Heart left ventricle (tissue), 16 donors: ENCODE data around the gene BMERB1. TPM values are rescaled to one million over a fixed set of nuclear protein-coding genes. Genes with fewer than 3 reads are reported as not detected.

Experiments used
- ATAC-seq, 4 donors: fragments of 200-7000 bp; cut with Tn5 transposase; one replicate each; pipeline ENCODE4 v1.9.1; 2020 to 2022; ENCODE audit warnings: moderate library complexity in 4 of 4, mild to moderate bottlenecking in 3 of 4, moderate number of reproducible peaks in 1 of 4
- DNase-seq, 5 donors: peaks; one replicate each; pipeline ENCODE4 v3.0.0-alpha.2; 2020
- H3K27ac ChIP-seq, 12 donors: fragments of 200-600 bp; sonication (generic) in 4 of 12; one replicate each; pipeline versions ENCODE4 v1.5.0 to v1.8.0; 2016 to 2022; ENCODE audit warnings: mild to moderate bottlenecking in 2 of 12
- H3K27me3 ChIP-seq, 9 donors: fragments of 200-600 bp; sonication (generic) in 2 of 9; one replicate each; pipeline versions ENCODE4 v1.5.1 to v1.8.0; 2016 to 2022; ENCODE audit warnings: mild to moderate bottlenecking in 3 of 9
- H3K36me3 ChIP-seq, 9 donors: fragments of 200-600 bp; sonication (generic) in 2 of 9; one replicate each; pipeline versions ENCODE4 v1.5.0 to v1.8.0; 2018 to 2022; ENCODE audit warnings: mild to moderate bottlenecking in 2 of 9
- H3K4me1 ChIP-seq, 12 donors: fragments of 200-600 bp; sonication (generic) in 4 of 12; one replicate each; pipeline versions ENCODE4 v1.5.0 to v1.8.0; 2016 to 2022; ENCODE audit warnings: mild to moderate bottlenecking in 3 of 12
- H3K4me3 ChIP-seq, 12 donors: fragments of 200-600 bp; sonication (generic) in 4 of 12; one replicate each; pipeline versions ENCODE4 v1.5.0 to v1.8.0; 2017 to 2022; ENCODE audit warnings: mild to moderate bottlenecking in 9 of 12, moderate library complexity in 4 of 12
- H3K9me3 ChIP-seq, 12 donors: fragments of 200-600 bp; sonication (generic) in 4 of 12; one replicate each; pipeline versions ENCODE4 v1.5.0 to v1.8.0; 2016 to 2022; ENCODE audit warnings: mild to moderate bottlenecking in 1 of 12
- POLR2A ChIP-seq, 2 donors: fragments of 450-650 bp; IDR thresholded peaks; one replicate each; pipeline ENCODE4 v1.6.1; 2017; ENCODE audit warnings: antibody characterized with exemption in 2 of 2, mild to moderate bottlenecking in 2 of 2, moderate library complexity in 2 of 2
- WGBS, 4 donors: extraction: QIAGEN DNeasy Blood & Tissue Kit in 2 of 4; methylation state at CpG; one replicate each; pipeline versions ENCODE4 v1.1.5 to v1.1.7; 2013 to 2018; 5-methylcytosine and 5-hydroxymethylcytosine counted together
- intact Hi-C, 10 donors: fragments of 100-400 bp; cut with DNase I; formaldehyde crosslinking; loops; one replicate each; pipeline versions ENCODE4 v1.11.1 to v1.14.2; 2022
- polyA plus RNA-seq, 2 donors: library from polyadenylated mRNA; stranded (reverse); fragments of 200-250 nt; gene quantifications; one replicate each; pipeline ENCODE4 v1.2.3, GENCODE V29; 2013
- total RNA-seq, 9 donors: library from RNA; depleted of rRNA in 2 of 9; stranded (reverse); fragments of >200 nt in 2 of 9; fragmentation: NEBNext Ultra II Directional in 3 of 9; extraction: Animal tissue kit (Norgen Biotek cat#: 25700) in 3 of 9; gene quantifications; one replicate each; pipeline versions ENCODE4 v1.1.0 to v1.2.4, GENCODE V29; 2016 to 2023
- TF ChIP-seq, protein P1 (sequence below), 12 donors: fragments of 200-600 bp; sonication (generic) in 4 of 12; IDR thresholded peaks; one replicate each; pipeline versions ENCODE4 v1.5.0 to v1.8.0; 2018 to 2022; ENCODE audit warnings: antibody characterized with exemption in 12 of 12, mild to moderate bottlenecking in 5 of 12
- donor health status: ischemic (EF 13 %, LVEDD 7.1; RV severe dilation, severe dysfunction).
- donor health status: healthy with polysubstance abuse.
- donor health status: DM: no; HTN: yes; CAD: no.
- donor health status: DM: no; HTN: no; CAD: no.
- donor health status: ischemic (EF 25% LVEDD 6.9; RV normal size, moderate dysfunction).
- donor health status: ischemic (EF 25% LVEDD 5.7; RV mildly dilated, moderate dysfunction).
- donor health status: healthy.
- donor health status: DM: yes; HTN: yes; CAD: no.
- donor health status: ischemic (EF 35%, LVEDD 5.7; RV mildly dilated, moderate dysfunction).
- donor health status: nonischemic (EF 11% LVEDD 7.7; RV severe dilation, severe dysfunction).
- donor health status: DM: yes; HTN: yes; CAD: no.
- donor health status: PGD.
- donor health status: ischemic (EF 29% LVEDD 5.4; RV normal size, mild dysfunction).
- donor health status: nonischemic (EF 23%, LVEDD 6.1; RV moderate dilation, normal function).

The BMERB1 gene
- total and polyA plus RNA-seq, 11 donors, result 20.8 to 105 (median 70.5) TPM

DNA sequence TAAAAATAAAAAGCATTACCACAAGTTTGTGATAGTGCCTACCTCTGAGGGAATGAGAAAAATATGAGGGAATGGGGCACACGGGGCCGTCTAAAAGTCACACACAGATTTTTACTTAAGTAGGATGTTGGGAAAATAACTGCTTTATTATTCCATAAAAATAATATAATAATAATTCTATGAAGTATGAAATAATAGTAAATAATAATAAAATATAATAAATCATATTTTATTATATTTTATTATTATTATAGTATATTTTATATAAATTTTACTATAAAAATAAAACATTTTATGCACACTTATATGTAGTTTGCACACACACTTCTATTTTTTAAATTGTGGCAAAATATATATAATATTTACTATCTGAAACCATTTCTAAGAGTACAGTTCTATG is 92.3 kb downstream of the BMERB1 start:
- WGBS, 4 donors, result 94 to 98% (median 97%) methylated on average over 2 of the region's 2 CpGs
- no peak for TF ChIP-seq POLR2A (IDR thresholded peaks at IDR 0.05)
- TF ChIP-seq, protein P1, sequence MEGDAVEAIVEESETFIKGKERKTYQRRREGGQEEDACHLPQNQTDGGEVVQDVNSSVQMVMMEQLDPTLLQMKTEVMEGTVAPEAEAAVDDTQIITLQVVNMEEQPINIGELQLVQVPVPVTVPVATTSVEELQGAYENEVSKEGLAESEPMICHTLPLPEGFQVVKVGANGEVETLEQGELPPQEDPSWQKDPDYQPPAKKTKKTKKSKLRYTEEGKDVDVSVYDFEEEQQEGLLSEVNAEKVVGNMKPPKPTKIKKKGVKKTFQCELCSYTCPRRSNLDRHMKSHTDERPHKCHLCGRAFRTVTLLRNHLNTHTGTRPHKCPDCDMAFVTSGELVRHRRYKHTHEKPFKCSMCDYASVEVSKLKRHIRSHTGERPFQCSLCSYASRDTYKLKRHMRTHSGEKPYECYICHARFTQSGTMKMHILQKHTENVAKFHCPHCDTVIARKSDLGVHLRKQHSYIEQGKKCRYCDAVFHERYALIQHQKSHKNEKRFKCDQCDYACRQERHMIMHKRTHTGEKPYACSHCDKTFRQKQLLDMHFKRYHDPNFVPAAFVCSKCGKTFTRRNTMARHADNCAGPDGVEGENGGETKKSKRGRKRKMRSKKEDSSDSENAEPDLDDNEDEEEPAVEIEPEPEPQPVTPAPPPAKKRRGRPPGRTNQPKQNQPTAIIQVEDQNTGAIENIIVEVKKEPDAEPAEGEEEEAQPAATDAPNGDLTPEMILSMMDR (IDR thresholded peaks at IDR 0.05), result no peak
- Histone ChIP-seq H3K4me3 (no peak overlapping the region), H3K27me3 (no peaks in the 10 kb centered on the region), H3K4me1 (peaks cover 0 to 17% (median 5%) of the 10 kb centered on the region in 12 donors), H3K27ac (no peak overlapping the region), H3K36me3 (no peaks in the 10 kb centered on the region), H3K9me3 (no peaks in the 10 kb centered on the region)
- DNase-seq (no peak), ATAC-seq (no peak)
- intact Hi-C loops, result no loop called here

DNA sequence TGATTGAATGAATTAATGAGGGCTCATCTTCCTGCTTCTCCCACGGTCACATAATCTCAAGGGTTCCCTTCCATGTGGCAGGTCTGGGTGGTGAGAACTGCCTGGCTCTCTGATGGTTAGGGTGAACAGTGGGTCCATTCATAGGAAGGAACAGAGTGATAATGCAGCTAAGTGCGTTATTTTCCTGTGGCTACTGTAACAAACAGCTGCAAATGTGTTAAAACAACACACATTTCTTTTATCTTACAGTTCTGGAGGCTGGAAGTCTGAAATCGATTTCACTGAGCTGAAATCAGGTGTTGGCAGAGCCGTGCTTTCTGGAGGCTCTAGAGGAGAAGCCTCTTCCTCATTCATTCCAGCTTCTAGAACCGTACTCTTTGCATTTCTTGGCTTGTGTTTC is 95.3 kb downstream of the BMERB1 start:
- intact Hi-C loops, result loop anchor here in 1 of 10 donors (10.0 kb wide), 1 partner anchor 95 kb away; the partner anchor contains the start of gene BMERB1
- WGBS, 4 donors, result 58 to 63% (median 60%) methylated on average over 5 of the region's 5 CpGs
- DNase-seq (no peak), ATAC-seq (peak in 1 of 4 donors; percentile 18)
- no peak for TF ChIP-seq POLR2A (IDR thresholded peaks at IDR 0.05)
- TF ChIP-seq, protein P1 (IDR thresholded peaks at IDR 0.05), result no peak
- Histone ChIP-seq H3K4me1 (no peaks in the 10 kb centered on the region), H3K4me3 (no peak overlapping the region), H3K27me3 (no peaks in the 10 kb centered on the region), H3K36me3 (no peaks in the 10 kb centered on the region), H3K9me3 (no peaks in the 10 kb centered on the region), H3K27ac (no peak overlapping the region)

GRCh38 chr16:15530085-15530484 is 95.7 kb downstream of the BMERB1 start:
- TF ChIP-seq, protein P1 (IDR thresholded peaks at IDR 0.05), result no peak
- no peak for TF ChIP-seq POLR2A (IDR thresholded peaks at IDR 0.05)
- Histone ChIP-seq H3K36me3 (peaks cover 0 to 2% (median 0%) of the 10 kb centered on the region in 9 donors), H3K9me3 (no peaks in the 10 kb centered on the region), H3K4me1 (no peaks in the 10 kb centered on the region), H3K4me3 (no peak overlapping the region), H3K27ac (no peak overlapping the region), H3K27me3 (no peaks in the 10 kb centered on the region)
- ATAC-seq (no peak), DNase-seq (no peak)
- intact Hi-C loops, result loop anchor here in 1 of 10 donors (10.0 kb wide), 1 partner anchor 95 kb away; the partner anchor contains the start of gene BMERB1
- 85 to 91% (median 88%) methylated on average over 5 of the region's 5 CpGs for WGBS, 4 donors

DNA sequence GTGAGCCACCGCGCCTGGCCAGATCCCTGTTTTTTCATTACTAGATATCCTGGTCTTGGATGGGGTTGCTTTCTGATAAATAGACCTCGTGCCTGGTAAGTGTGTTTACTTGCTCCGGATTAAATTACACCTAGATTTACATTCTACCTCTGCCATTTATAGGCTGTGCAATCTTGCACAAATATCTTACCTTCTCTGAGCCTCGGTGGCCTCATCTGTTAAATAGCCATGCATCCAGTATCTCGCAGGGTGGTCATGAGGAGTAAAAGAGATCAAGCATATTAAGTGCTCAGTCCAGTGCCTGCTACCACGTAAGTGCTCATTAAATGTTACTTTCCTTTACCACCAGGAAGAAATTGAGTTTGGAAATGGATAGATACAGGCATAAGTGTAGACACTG is 98.4 kb downstream of the BMERB1 start:
- peaks cover 0 to 4% (median 0%) of the 10 kb centered on the region in 9 donors for H3K36me3 ChIP-seq
- TF ChIP-seq, protein P1 (IDR thresholded peaks at IDR 0.05), result no peak
- TF ChIP-seq POLR2A (IDR thresholded peaks at IDR 0.05), result no peak
- 90 to 94% (median 92%) methylated on average over 7 of the region's 7 CpGs for WGBS, 4 donors
- no peaks in the 10 kb centered on the region for H3K27me3 ChIP-seq
- intact Hi-C loops, result loop anchor here in 1 of 10 donors (10.0 kb wide), 1 partner anchor 98 kb away; the partner anchor contains the start of gene BMERB1
- ATAC-seq (no peak), DNase-seq (no peak)
- no peak overlapping the region for H3K4me3 ChIP-seq
- H3K27ac ChIP-seq, result no peak overlapping the region
- H3K4me1 ChIP-seq, result no peaks in the 10 kb centered on the region
- no peaks in the 10 kb centered on the region for H3K9me3 ChIP-seq
